OCI-LY1 (cell line): ENCODE results near the gene LHX3.

ENCODE experiments used
- H2AFZ ChIP-seq: fragments of 200-600 bp; sonication (generic), shearing (Covaris generic); 2 replicates; pipeline ENCODE4 v1.6.0; 2014; ENCODE audit warnings: antibody characterized with exemption, mild to moderate bottlenecking, low read length
- H3F3A ChIP-seq: fragments of 200-600 bp; sonication (generic), shearing (Covaris generic); 2 replicates; pipeline ENCODE4 v1.6.0; 2014; ENCODE audit warnings: mild to moderate bottlenecking, antibody characterized with exemption, low read length, moderate library complexity; ENCODE audit not compliant: insufficient read depth
- H3K27ac ChIP-seq: fragments of 200-600 bp; sonication (generic); 2 replicates; pipeline ENCODE4 v1.5.1; 2014; ENCODE audit warnings: low read length, mixed run types, mild to moderate bottlenecking, low read depth; ENCODE audit not compliant: poor library complexity, severe bottlenecking
- H3K27me3 ChIP-seq: fragments of 200-600 bp; sonication (generic); 2 replicates; pipeline ENCODE4 v1.6.0; 2014; ENCODE audit warnings: antibody characterized with exemption, mild to moderate bottlenecking, low read length, moderate library complexity; ENCODE audit not compliant: insufficient read depth
- H3K36me3 ChIP-seq: fragments of 200-600 bp; sonication (generic); 2 replicates; pipeline ENCODE4 v1.6.1; 2014; ENCODE audit warnings: mild to moderate bottlenecking, antibody characterized with exemption, low read length, moderate library complexity, mixed read lengths; ENCODE audit not compliant: insufficient read depth
- H3K4me1 ChIP-seq: fragments of 200-600 bp; sonication (generic); 2 replicates; pipeline ENCODE4 v1.5.1; 2014; ENCODE audit warnings: mild to moderate bottlenecking, low read length, moderate library complexity; ENCODE audit not compliant: insufficient read depth, severe bottlenecking
- H3K4me2 ChIP-seq: fragments of 200-600 bp; sonication (generic), shearing (Covaris generic); 2 replicates; pipeline ENCODE4 v1.6.1; 2014; ENCODE audit warnings: low read length
- H3K4me3 ChIP-seq: fragments of 200-600 bp; sonication (generic); 2 replicates; pipeline ENCODE4 v1.5.1; 2014; ENCODE audit warnings: low read length, low read depth, mild to moderate bottlenecking, mixed read lengths; ENCODE audit not compliant: poor library complexity, severe bottlenecking
- H3K79me2 ChIP-seq: fragments of 200-600 bp; shearing (Covaris generic); 2 replicates; pipeline ENCODE4 v1.6.1; 2016; ENCODE audit warnings: mixed run types, low read length, mixed read lengths; ENCODE audit not compliant: insufficient read depth
- H3K9ac ChIP-seq: fragments of 200-600 bp; sonication (generic), shearing (Covaris generic); 2 replicates; pipeline ENCODE4 v1.6.1; 2014; ENCODE audit warnings: mild to moderate bottlenecking, low read length, mixed read lengths
- H3K9me2 ChIP-seq: fragments of 200-600 bp; sonication (generic), shearing (Covaris generic); 2 replicates; pipeline ENCODE4 v1.6.1; 2014; ENCODE audit warnings: low read depth, mild to moderate bottlenecking, low read length, mixed read lengths
- H3K9me3 ChIP-seq: fragments of 200-600 bp; shearing (Covaris generic); 2 replicates; pipeline ENCODE4 v1.6.1; 2014; ENCODE audit warnings: low read length, mixed read lengths
- H4K20me1 ChIP-seq: fragments of 200-600 bp; sonication (generic), shearing (Covaris generic); 2 replicates; pipeline ENCODE4 v1.6.0; 2016; ENCODE audit warnings: mild to moderate bottlenecking, low read length; ENCODE audit not compliant: insufficient read depth
- CTCF ChIP-seq: fragments of 200-600 bp; sonication (generic), shearing (Covaris generic); IDR thresholded peaks from 2 replicates; pipeline ENCODE4 v1.5.1; 2017; ENCODE audit warnings: mild to moderate bottlenecking, antibody characterized with exemption, low read length, moderate library complexity, mixed read lengths
- EZH2 ChIP-seq: fragments of 200-600 bp; sonication (generic), shearing (Covaris generic); IDR thresholded peaks from 2 replicates; pipeline ENCODE4 v1.8.0; 2017; ENCODE audit warnings: borderline replicate concordance, mixed run types, mild to moderate bottlenecking, antibody characterized with exemption, low read length, moderate library complexity, mixed read lengths

The LHX3 gene

GRCh38 chr9:136201609-136202453 is 3.1 kb downstream of the LHX3 start:
- TF ChIP-seq CTCF (no peak), EZH2 (no peak)
- Histone ChIP-seq H3K9me3 (no peaks in the 10 kb centered on the region), H3F3A (no peaks in the 10 kb centered on the region; the same call in 1 of the 2 replicates), H3K27ac (no peak overlapping the region), H3K4me1 (peaks cover 11% of the 10 kb centered on the region), H3K27me3 (peaks cover 9% of the 10 kb centered on the region; the same call in 1 of the 2 replicates), H3K4me3 (no peak overlapping the region), H3K79me2 (no peaks in the 10 kb centered on the region), H3K4me2 (no peak overlapping the region), H3K9ac (no peak overlapping the region), H3K36me3 (peaks cover 15% of the 10 kb centered on the region), H4K20me1 (no peaks in the 10 kb centered on the region), H2AFZ (no peak overlapping the region), H3K9me2 (no peaks in the 10 kb centered on the region)

- H2AFZ ChIP-seq = no peak overlapping the region
- H3K27me3 ChIP-seq = peaks cover 9% of the 10 kb centered on the region; the same call in 1 of the 2 replicates
- no peaks in the 10 kb centered on the region for H4K20me1 ChIP-seq
- no peak overlapping the region for H3K4me2 ChIP-seq
- H3K36me3 ChIP-seq = peaks cover 9% of the 10 kb centered on the region
- H3K9me2 ChIP-seq = no peaks in the 10 kb centered on the region
- H3K4me1 ChIP-seq = peaks cover 13% of the 10 kb centered on the region
- H3F3A ChIP-seq = no peaks in the 10 kb centered on the region
- no peak for TF ChIP-seq EZH2
- TF ChIP-seq CTCF = no peak
- H3K4me3 ChIP-seq = no peak overlapping the region
- H3K27ac ChIP-seq = no peak overlapping the region
- H3K9ac ChIP-seq = no peak overlapping the region
- H3K79me2 ChIP-seq = no peaks in the 10 kb centered on the region
- no peaks in the 10 kb centered on the region for H3K9me3 ChIP-seq
Observed at GRCh38 chr9:136201174-136201573, 3.8 kb downstream of the LHX3 start.

GRCh38 chr9:136200424-136200823 is 4.5 kb downstream of the LHX3 start:
- Histone ChIP-seq H3K4me3 (no peak overlapping the region), H3K79me2 (no peaks in the 10 kb centered on the region), H3K9me3 (no peaks in the 10 kb centered on the region), H3K4me1 (peaks cover 13% of the 10 kb centered on the region), H3K9ac (no peak overlapping the region), H3K27ac (no peak overlapping the region), H4K20me1 (no peaks in the 10 kb centered on the region), H3K27me3 (peaks cover 9% of the 10 kb centered on the region; the same call in 1 of the 2 replicates), H3F3A (no peaks in the 10 kb centered on the region), H3K4me2 (no peak overlapping the region), H2AFZ (no peak overlapping the region), H3K36me3 (peaks cover 2% of the 10 kb centered on the region; the same call in 1 of the 2 replicates), H3K9me2 (no peaks in the 10 kb centered on the region)
- TF ChIP-seq CTCF = no peak
- TF ChIP-seq EZH2 = no peak
